Measurements from ENCODE around the gene RAD50.
A peak's percentile ranks its signal among the peaks of the same experiment; 100 is the strongest.

RAD50 gene

GRCh38 chr5:132651838-132652469 is 95.2 kb downstream of the RAD50 start:
- Histone ChIP-seq H3K27ac (no peak overlapping the region), H3K36me3 (replicated peaks) (no peaks in the 10 kb centered on the region)
- in situ Hi-C loops (cut with HindIII; ENCODE audit: low pct_ligation_motif_present, low sequenced_read_pairs): no loop called here

GRCh38 chr5:132653716-132654115 is 96.9 kb downstream of the RAD50 start:
- Histone ChIP-seq H3K4me3 (ENCODE audit: low read depth, low read length) (no peak overlapping the region), H3K27ac (no peak overlapping the region), H3K36me3 (replicated peaks) (no peaks in the 10 kb centered on the region), H3K27me3 (replicated peaks) (no peaks in the 10 kb centered on the region)
- no peak for TF ChIP-seq CTCF (IDR thresholded peaks at IDR 0.05; ENCODE audit: low read depth, low read length, missing control alignments)
- in situ Hi-C loops (cut with HindIII; ENCODE audit: low pct_ligation_motif_present, low sequenced_read_pairs): no loop called here
- no peak for DNase-seq

More at GRCh38 chr5:132651838-132652469, 95.2 kb downstream of the RAD50 start:
- Histone ChIP-seq H3K4me3 (ENCODE audit: low read depth, low read length) (no peak overlapping the region), H3K27me3 (replicated peaks) (no peaks in the 10 kb centered on the region)
- no peak for DNase-seq
- no peak for TF ChIP-seq CTCF (IDR thresholded peaks at IDR 0.05; ENCODE audit: low read depth, low read length, missing control alignments)

- no peaks in the 10 kb centered on the region for H3K27me3 ChIP-seq (replicated peaks)
- no peak overlapping the region for H3K27ac ChIP-seq
- no peak for DNase-seq
- TF ChIP-seq CTCF (IDR thresholded peaks at IDR 0.05; ENCODE audit: low read depth, low read length, missing control alignments): no peak
- H3K4me3 ChIP-seq (ENCODE audit: low read depth, low read length): peak overlapping the region; percentile 42
- no peaks in the 10 kb centered on the region for H3K36me3 ChIP-seq (replicated peaks)
- in situ Hi-C loops (cut with HindIII; ENCODE audit: low pct_ligation_motif_present, low sequenced_read_pairs): no loop called here
Observed at GRCh38 chr5:132655821-132656773, 99.3 kb downstream of the RAD50 start.

GRCh38 chr5:132656774-132657355 is 100.1 kb downstream of the RAD50 start:
- no peaks in the 10 kb centered on the region for H3K27me3 ChIP-seq (replicated peaks)
- peak overlapping the region; percentile 37 for H3K4me3 ChIP-seq (ENCODE audit: low read depth, low read length)
- in situ Hi-C loops (cut with HindIII; ENCODE audit: low pct_ligation_motif_present, low sequenced_read_pairs): no loop called here
- no peak overlapping the region for H3K27ac ChIP-seq
- no peak for DNase-seq
- no peak for TF ChIP-seq CTCF (IDR thresholded peaks at IDR 0.05; ENCODE audit: low read depth, low read length, missing control alignments)
- H3K36me3 ChIP-seq (replicated peaks): no peaks in the 10 kb centered on the region

- H3K4me3 ChIP-seq (ENCODE audit: low read depth, low read length): no peak within 1 kb of the TSS
- no peak for TF ChIP-seq CTCF (IDR thresholded peaks at IDR 0.05; ENCODE audit: low read depth, low read length, missing control alignments)
- no peak within 1 kb of the TSS for H3K27ac ChIP-seq
Observed at GRCh38 chr5:132657676-132658380, 101.1 kb downstream of the RAD50 start, which contains the start of gene IL13. IL13 (plus strand) TSS chr5:132658173; CDS start chr5:132658187, 14 bp downstream.

More at GRCh38 chr5:132657676-132658380, 101.1 kb downstream of the RAD50 start, which contains the start of gene IL13:
- Histone ChIP-seq H3K36me3 (replicated peaks) (no peaks in the 10 kb centered on the region), H3K27me3 (replicated peaks) (no peaks in the 10 kb centered on the region)
- in situ Hi-C loops (cut with HindIII; ENCODE audit: low pct_ligation_motif_present, low sequenced_read_pairs): no loop called here
- no peak for DNase-seq
